Stimulated activated CD8-positive, alpha-beta memory T cell treated with anti-CD3 and anti-CD28 coated beads, Interleukin-4, amount 100 ng/mL, for 1 hour (primary cell): ENCODE results near the gene GMPS.
"Not testable (repeated sequence)": the region's sequence is repeated elsewhere in the genome, so short reads cannot be mapped to it uniquely, and the experiment has no call there.

Experiments used
- DNase-seq, 2 donors: peaks; one replicate each; pipeline ENCODE4 v3.0.0-alpha.2; 2020; ENCODE audit warnings: low read depth in 2 of 2, low spot score in 1 of 2

The GMPS gene

DNA sequence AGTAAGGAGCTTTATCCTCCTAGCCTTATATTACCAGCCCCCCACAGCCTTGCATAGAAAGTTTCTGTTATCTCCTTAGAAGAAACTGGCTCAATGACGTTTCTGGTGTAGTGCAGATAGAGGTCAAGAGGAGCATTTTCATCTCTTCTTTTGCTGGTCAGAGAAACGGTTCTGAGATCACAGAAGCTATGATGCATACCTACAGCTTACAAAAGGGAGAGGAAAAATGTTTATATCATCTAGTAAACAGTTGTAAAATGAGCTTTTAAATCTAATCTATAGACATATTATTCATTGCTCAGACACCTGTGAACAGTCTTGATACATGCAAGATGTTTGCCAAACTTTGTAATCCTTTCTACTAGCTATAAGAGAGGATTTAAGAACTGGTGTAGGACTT lies 68.0 kb downstream of the GMPS start:
- DNase-seq: no peak

DNA sequence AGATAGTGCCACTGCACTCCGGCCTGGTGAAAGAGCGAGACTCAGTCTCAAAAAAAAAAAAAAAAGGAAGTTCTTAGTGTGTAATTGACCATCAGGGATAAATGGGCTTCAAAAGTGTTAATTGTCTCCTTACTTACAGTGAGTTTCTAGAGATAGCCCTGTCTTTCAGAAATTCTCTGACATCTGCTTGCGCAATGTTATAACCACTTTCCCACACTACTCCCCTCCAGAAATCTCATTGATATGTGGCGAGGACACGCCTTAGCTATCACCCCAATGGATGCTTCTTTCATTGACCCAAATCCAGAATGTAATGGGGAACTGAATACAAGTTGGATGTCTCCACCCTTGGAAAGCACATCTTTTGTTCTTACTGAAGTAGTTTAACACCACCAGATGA lies 70.9 kb downstream of the GMPS start:
- DNase-seq: no peak

DNA sequence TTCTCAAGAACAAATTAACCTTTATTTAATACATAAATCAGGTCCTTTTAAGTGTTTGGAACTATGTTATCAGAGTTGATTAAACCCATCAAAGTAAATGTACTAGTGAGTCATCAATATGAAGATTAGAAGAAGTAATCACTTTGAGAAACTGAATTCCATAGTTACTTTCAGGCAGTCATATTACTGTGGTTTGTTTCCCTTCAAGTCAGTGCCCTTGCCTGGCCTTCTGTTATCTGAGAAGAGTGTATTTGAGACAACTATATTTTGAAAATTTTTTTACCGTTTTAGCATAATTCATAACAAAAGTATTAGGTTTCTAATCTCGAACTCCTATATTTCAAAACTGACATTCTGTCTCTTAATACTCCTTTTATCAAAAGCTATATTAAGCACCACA lies 73.6 kb downstream of the GMPS start:
- no peak for DNase-seq

DNA sequence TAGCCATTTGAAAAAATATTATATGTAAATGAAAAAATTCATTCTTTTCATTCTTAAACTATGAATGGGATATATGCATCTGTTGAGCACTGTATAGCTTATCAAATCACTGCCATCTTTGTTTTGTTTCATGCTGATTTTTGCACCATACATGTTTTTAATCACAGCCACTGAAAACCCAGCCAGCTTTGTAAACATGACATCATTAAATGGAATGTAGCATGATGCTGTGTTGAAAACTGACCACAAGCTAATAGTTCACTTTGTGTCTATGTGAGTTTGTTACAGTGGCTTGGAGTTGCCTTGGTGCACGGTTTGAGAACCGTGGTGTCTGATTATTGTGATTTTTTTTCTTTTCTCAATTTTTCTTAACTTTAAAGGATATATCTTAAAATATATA lies 75.7 kb downstream of the GMPS start:
- no peak for DNase-seq

DNA sequence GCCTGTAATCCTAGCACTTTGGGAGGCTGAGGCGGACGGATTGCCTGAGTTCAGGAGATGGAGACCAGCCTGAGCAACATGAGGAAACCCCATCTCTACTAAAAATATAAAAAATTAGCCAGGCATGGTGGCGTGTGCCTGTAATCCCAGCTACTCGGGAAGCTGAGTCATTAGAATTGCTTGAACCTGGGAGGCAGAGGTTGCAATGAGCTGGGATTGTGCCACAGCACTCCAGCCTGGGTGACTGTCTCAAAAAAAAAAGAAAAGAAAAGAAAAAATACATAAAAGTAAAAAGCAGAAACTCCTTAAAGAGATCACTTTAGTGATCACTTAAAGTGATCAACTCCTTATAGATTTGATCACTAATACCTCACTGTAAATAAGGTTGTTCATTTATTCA lies 78.0 kb downstream of the GMPS start:
- DNase-seq: no peak

DNA sequence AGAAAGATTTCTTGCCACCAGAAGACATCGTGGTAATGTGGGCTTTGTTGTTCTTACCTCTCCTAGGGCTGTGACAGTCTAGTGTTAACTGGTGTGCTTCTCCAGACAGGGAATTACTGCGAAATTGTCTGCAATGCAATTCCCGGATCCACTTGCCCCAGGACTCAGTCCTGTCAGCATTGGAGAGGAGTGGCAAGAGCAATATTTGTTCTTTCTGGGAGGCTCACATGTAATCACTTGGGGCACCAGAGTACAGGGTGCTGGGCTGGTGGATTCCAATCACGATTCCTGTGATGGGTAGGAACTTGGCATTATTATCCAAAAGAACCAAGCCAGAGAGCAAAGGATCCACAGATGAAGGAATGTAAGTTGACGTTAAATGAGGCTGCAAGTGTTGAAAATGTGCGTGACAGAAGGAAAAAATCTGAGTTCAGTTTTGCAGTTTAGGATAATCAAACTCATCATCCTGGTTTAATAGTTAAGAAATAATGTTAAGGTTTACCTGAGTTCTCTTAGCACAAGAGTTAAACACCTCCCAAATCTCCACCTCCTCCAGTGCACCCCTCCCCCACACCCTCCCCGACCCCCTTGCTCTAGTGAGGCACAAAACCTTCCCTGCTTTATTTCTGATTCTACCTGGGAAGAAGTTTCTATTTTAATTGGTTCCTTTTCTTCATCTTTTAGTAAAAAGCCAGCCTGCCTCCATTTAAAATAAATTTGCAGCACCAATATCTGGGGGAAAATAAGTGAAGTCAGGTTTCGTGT lies 79.2 kb downstream of the GMPS start:
- no peak for DNase-seq

DNA sequence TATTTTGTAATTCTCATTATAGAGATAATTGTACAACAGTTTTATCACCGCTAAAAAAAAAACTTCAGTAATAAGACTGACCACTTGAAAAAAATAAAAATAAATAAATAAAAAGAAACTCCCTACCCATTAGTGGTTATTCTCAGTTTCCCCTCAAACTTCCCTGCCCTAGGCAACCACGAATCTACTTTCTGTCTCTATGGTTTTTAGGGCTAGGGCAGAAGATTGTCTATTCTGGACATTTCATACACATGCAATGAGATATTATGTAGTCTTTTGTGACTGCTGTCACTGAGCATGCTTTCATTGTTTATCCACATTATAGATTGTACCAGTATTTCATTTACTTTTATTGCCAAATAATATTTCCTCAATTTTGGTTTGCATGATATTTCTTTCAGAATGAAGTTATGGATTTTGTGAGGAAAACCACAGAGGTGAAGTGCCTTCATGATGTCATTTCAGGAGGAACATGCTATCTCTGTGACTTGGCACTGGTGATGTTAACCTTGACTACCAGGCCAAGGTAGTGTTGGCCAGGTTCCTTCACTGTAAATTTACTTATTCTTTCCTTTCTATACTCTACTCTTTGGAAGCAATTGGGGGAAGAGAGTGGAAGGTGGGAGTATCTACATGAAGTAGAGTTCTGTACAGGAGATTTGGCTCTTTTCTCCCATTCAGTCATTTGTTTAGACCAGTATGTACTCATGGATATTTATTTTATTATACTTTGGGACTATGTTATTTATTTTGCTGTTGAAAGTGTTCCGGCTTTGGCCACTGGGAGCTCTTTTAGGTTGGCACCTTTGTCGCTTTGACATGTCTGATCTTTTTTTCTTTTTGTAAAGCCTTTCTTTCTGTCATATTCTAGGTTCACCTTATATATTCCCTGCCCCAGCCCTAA lies 86.3 kb downstream of the GMPS start:
- no peak for DNase-seq

DNA sequence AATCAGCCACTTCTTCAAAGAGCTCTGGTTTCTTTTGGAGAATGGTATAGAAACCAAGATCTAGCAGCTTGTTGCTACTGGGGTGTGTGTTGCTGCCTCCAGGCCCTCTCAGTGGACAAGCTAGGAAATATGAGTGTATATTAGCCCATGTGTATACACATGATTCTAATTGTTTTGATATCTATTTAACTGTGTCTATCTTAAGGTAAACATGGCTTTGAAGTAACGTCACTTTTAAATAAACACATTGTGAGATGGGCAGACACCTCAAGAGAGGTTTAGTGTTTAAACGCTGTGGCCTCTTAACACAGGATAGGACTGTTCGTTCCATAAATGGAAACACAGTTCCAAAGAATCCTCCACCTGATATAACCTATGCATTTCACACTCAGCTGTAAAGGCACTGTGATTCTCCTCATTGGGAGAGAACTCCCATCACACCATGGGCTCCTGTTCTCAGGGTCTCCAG lies 87.0 kb downstream of the GMPS start:
- DNase-seq: no peak

DNA sequence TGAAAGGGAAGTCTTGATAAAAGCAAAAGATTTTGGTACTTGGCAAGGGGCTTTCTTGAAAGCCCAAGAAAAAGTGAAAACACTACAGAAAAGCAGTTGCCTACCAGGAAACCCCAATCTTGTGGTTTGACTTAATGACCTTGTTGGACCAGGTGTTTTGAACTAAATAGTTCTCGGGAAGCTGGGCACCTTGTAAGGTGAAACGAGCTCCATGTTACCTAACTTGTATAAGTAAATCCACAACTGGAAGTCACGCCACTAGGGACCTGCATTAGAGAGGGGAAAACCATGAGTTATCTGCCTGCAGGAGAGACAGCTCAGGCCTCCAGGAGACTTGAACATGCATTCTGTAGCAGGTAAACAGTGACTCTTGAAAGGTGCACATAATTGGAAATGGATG lies 88.2 kb downstream of the GMPS start:
- DNase-seq: no peak

DNA sequence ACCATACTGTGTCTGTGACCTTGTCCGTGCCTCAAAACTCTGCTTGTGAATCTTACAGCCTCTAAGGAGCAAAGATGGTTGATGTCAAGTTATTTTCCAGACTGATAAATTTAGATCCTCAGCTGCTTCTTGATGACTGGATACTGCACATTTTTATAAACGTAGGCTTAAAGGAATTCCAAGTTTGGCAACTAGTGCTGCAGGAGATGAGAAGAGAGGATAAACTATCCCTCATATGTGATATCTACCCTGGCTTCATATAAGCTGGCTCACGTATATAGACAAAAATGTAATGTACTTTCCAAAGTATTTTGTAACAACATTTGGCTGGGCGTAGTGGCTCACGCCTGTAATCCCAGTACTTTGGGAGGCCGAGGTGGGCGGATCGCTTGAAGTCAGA lies 89.6 kb downstream of the GMPS start:
- no peak for DNase-seq

DNA sequence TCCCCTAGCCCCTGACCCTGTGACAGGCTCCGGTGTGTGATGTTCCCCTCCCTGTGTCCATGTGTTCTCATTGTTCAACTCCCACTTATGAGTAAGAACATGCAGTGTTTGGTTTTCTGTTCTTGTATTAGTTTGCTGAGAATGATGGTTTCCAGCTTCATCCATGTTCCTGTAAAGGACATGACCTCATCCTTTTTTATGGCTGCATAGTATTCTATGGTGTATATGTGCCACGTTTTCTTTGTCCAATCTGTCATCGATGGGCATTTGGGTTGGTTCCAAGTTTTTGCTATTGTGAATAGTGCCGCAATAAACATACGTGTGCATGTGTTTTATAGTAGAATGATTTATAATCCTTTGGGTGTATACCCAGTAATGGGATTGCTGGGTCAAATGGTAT lies 90.6 kb downstream of the GMPS start:
- DNase-seq: not testable (repeated sequence)

DNA sequence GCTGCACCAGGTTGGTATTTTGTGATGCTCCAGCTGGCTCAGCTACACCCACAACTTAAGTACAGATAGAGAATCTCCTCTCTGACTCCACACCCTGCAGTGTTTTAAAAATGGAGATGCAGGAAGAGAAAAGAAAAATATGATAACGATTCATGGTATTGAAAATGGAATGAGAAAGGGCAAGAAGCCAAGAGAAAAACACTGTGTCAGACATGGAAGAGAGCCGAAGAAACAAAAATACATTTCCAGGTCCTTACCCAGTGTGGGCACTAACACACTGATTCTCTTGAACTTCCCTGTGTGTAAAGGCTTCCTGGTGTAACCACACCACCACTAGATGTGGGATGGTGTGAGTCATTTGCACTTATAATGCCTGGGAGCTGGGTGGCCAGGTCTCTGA lies 93.1 kb downstream of the GMPS start:
- no peak for DNase-seq

DNA sequence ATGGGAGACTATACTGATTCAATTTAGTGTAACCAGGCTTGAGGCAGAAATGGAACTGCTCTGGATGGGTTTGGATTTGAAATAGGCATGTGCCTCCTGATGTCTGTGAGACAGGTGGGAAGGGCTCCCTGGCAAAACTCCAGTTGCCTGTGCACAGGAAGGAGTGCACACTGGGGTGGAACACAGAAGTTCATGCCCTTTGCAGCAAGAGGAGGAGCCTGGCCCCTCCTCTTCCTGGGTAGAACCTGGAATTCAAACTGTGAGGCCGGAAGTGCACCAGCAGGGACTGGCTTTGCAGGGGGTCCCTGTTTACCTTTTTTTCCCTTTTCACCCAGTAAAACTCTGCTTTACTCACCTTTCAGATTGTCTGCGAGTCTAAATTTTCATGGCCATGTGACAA lies 99.9 kb downstream of the GMPS start:
- DNase-seq: no peak

DNA sequence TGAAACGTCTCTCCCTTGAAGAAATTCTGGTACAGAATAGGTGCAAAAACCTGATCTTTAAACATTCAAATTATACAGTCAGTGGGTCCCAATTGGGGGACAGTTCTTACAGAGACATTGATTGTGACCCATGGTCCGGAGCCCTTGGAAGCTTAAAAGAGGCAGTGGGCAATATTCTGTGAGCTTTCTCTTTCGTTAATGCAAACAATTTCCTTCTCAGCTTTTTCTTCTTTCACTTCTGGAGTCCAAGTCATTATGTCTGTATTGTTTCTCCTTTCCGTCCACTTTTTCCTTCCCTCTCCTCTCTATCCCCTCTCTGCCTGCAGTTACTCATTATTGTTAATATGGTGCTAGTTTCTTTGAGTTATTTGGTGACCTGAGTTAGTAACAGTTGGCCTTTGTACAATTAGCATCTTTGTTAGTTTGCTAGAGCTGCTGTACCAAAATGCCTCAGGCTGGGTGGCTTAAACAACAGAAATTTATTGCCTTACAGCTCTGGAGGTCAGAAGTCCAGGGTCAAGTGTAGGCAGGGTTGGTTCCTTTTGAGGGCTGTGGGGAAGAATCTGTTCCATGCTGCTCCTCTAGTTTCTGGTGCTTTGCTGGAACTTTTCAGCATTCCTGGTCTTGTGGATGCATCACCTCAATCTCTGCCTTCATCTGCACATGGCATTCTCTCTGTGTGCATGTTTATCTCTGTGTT lies 102.6 kb downstream of the GMPS start:
- DNase-seq: no peak

DNA sequence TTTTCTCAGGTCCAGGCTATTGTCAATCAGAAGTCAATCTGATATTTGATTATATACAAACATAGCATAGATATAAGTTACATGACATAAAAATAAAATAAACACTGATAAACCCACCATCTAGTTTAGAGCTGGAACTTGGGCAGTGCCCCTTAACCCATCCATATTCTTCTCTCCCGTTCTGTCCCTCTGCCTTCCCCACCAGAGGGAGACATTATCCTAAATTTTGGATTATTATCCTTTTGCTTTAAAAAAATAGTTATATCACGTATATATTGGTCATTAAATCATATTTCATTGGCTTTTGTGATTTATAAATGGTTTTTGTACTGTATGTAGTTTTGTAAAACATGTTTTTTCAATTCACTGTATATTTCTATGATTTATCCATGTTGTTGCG lies 107.9 kb downstream of the GMPS start:
- DNase-seq: no peak

DNA sequence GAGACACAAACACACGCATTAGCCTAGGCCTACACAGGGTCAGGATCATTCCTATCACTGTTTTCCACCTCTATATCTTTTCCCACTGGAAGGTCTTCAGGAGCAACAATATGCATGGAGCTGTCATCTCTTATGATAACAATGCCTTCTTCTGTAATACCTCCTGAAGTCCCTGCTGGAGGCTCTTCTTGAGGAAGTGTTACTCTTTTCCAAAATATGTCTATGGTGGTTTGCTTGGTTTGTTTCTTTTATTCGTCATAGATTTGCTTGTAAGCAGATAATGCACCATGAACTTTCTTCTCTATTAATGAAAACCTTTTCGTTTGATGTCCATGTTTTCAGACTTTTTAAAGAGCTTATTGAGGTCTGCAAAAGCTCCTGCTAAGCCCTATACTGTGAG lies 109.3 kb downstream of the GMPS start:
- no peak for DNase-seq

DNA sequence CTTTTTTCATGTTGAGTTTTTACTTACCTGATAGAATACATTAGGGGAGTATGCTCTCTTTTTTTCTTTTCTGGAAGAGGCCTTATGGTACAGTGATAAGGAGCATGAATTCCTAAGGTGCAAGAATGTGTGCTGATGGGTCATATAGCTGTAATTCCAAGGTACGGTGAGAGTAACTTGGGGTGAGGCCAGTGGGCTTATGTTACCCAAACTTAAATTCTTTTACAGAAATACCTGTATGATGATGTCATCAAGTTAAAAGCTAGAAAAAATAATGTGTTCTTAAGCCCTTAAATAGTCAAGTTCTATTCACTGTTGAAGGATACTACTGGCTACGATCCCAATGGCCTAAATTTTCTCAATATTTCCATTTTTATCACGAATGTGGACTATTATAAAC lies 111.2 kb downstream of the GMPS start:
- no peak for DNase-seq

DNA sequence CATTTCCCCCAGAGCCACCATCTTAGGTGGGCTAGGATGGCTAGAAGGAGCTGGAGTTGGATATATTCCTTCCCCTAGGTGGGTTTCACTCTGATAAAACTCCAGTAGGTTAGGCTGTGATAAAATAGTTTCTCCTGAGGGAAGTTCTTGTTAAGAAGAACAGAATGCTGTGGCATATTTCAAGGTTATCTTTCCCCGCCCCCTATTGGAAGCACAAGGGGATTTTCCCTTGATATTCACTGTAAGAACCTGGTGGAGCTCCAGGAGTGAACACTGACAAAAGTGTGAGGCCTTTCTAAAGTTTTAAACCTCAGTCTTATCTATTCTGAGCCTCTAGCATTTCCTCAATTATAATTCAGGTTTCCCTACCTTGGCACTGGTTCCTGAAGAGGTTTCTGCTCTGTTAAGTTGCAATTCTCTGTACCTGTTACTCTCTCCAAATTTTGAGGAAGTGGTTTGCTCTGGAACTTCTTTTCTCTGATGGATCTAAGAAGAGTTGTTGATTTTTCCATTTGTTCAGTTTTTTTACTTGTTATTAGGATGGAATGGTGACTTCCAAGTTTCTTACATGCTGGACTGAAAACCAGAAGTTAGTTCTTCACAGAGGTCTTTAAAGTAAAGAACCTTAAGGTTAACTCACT lies 113.5 kb downstream of the GMPS start:
- DNase-seq: no peak

DNA sequence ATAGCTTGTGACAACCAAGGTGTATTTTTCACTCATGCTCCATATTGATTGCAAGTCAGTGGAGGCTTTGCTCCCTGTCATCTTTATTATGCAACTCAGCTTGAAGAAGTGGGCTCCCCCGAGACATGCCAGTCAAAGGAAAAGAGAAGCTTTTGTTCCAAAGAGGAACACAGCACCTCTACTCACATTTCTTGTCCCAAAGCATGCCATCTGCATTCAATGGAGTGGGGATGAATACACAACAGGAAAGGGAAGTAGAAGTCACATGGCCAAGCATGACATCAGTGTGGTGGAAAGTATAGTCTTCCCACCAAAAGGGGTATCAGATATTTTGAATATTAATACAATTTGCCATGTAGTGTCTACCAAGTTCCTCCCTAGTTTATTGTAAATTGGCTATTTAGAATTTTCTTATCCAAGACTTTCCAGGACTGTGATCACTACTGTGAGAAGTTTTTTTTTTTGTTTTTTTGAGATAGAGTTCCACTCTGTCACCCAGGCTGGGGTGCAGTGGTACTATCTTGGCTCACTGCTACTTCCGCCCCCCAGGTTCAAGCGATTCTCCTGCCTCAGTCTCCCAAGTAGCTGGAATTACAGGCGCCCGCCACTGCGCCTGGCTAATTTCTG lies 114.5 kb downstream of the GMPS start:
- DNase-seq: no peak

DNA sequence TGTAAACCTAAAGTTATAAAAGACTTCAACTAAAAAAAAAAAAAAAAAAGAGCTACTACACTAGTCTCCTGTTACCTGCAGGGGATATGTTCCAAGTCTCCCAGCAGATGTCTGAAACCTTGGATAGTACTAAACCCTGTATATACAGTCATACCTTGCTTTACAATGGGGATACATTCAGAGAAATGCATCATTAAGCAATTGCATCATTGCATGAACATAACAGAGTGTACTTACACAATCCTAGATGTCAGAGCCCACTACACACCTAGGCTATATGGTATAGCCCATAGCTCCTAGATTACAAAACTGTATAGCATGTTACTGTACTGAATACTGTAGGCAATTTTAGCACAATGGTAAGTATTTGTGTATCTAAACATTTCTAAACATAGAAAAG lies 119.1 kb downstream of the GMPS start:
- DNase-seq: no peak

DNA sequence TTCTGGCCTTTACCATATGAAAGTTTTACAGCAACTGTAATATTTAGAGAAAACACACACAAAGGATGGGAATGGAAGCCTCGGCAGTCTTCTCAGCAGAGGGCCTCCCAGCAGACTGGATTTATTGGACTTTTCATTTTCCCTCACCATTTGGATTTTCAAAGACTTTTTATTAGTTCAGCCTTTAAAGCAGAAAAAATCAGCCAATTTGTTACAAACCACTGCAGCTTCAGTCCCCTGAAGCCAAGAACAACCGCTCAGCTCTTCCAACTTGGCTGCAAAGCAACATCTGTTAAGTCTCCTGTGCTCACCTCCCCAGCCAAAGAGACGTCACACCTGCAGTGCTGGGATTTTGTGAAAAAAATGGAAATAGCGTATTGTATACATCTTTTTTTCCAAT lies 120.8 kb downstream of the GMPS start:
- DNase-seq: no peak
